Hepatocyte (in vitro differentiated cells): Measurements from ENCODE around the gene SORCS2. TPM values are rescaled to one million over a fixed set of nuclear protein-coding genes. Genes with fewer than 3 reads are reported as not detected.

Source experiments
- DNase-seq: peaks from one replicate; pipeline ENCODE4 v3.0.0-alpha.2; 2016; ENCODE audit warnings: low spot score
- H2AFZ ChIP-seq: fragments of 200-600 bp; sonication (generic); 2 replicates; pipeline ENCODE4 v1.6.0; 2016; ENCODE audit warnings: antibody characterized with exemption, mild to moderate bottlenecking
- H3K27ac ChIP-seq: fragments of 200-600 bp; sonication (generic); 2 replicates; pipeline ENCODE4 v1.5.1; 2016; ENCODE audit warnings: mild to moderate bottlenecking
- H3K27me3 ChIP-seq: fragments of 200-600 bp; sonication (generic); 2 replicates; pipeline ENCODE4 v1.6.1; 2016
- H3K36me3 ChIP-seq: fragments of 200-600 bp; sonication (generic); replicated peaks from 2 replicates; pipeline ENCODE4 v1.5.1; 2016; ENCODE audit warnings: low read depth; ENCODE audit not compliant: insufficient read depth
- H3K4me1 ChIP-seq: fragments of 200-600 bp; sonication (generic); 2 replicates; pipeline ENCODE4 v1.5.1; 2016; ENCODE audit warnings: mild to moderate bottlenecking, moderate library complexity; ENCODE audit not compliant: insufficient read depth
- H3K4me2 ChIP-seq: fragments of 200-600 bp; sonication (generic); 2 replicates; pipeline ENCODE4 v1.6.0; 2016
- H3K4me3 ChIP-seq: fragments of 200-600 bp; sonication (generic); 2 replicates; pipeline ENCODE4 v1.5.1; 2016; ENCODE audit warnings: mild to moderate bottlenecking
- H3K79me2 ChIP-seq: fragments of 200-600 bp; sonication (generic); 2 replicates; pipeline ENCODE4 v1.6.0; 2017; ENCODE audit warnings: mild to moderate bottlenecking
- H3K9me2 ChIP-seq: fragments of 200-600 bp; sonication (generic); replicated peaks from 2 replicates; pipeline ENCODE4 v1.6.0; 2017; ENCODE audit warnings: mild to moderate bottlenecking; ENCODE audit not compliant: insufficient read depth
- H3K9me3 ChIP-seq: fragments of 200-600 bp; sonication (generic); 2 replicates; pipeline ENCODE4 v1.5.1; 2016; ENCODE audit warnings: low read depth, mild to moderate bottlenecking
- H4K20me1 ChIP-seq: fragments of 200-600 bp; sonication (generic); 2 replicates; pipeline ENCODE4 v1.6.0; 2016; ENCODE audit warnings: mild to moderate bottlenecking; ENCODE audit not compliant: insufficient read depth, poor library complexity, severe bottlenecking
- CTCF ChIP-seq: fragments of 200-600 bp; sonication (generic); IDR thresholded peaks from 2 replicates; pipeline ENCODE4 v1.5.1; 2016; ENCODE audit warnings: antibody characterized with exemption, mild to moderate bottlenecking; ENCODE audit not compliant: poor library complexity
- EZH2 ChIP-seq: fragments of 200-600 bp; sonication (generic); IDR thresholded peaks from 2 replicates; pipeline ENCODE4 v1.6.1; 2016; ENCODE audit warnings: antibody characterized with exemption, mild to moderate bottlenecking, borderline replicate concordance
- EZH2phosphoT487 ChIP-seq: fragments of 200-600 bp; sonication (generic); IDR thresholded peaks from one replicate; pipeline ENCODE4 v1.6.1; 2018; ENCODE audit warnings: antibody characterized with exemption, mild to moderate bottlenecking, low read depth, moderate library complexity; ENCODE audit not compliant: unreplicated experiment, severe bottlenecking
- WGBS: methylation state at CpG from one replicate; pipeline ENCODE4 v1.1.6; 2016; ENCODE audit warnings: low lambda C conversion rate; ENCODE audit errors: missing lambda C conversion rate; 5-methylcytosine and 5-hydroxymethylcytosine counted together
- polyA plus RNA-seq: library from polyadenylated mRNA; unstranded; fragments of >200 nt; fragmentation: Nextera tagmentation; extraction: Ambion mirVana; gene quantifications from 2 replicates; pipeline ENCODE4 v1.2.1, GENCODE V29; 2016
- total RNA-seq: library from RNA; depleted of rRNA; stranded (reverse); fragments of >200 nt; gene quantifications from 2 replicates; pipeline ENCODE4 v1.2.3, GENCODE V29; 2014

The SORCS2 gene
- total and polyA plus RNA-seq, 2 experiments from 2014 or later, result 1.6 to 4.8 TPM

- TF ChIP-seq CTCF (no peak), EZH2phosphoT487 (no peak), EZH2 (no peak)
- Histone ChIP-seq H3K9me2 (no peaks in the 10 kb centered on the region), H3K27me3 (no peaks in the 10 kb centered on the region), H3K36me3 (no peaks in the 10 kb centered on the region), H3K79me2 (no peaks in the 10 kb centered on the region), H3K9me3 (no peaks in the 10 kb centered on the region), H3K4me3 (no peak overlapping the region), H4K20me1 (no peaks in the 10 kb centered on the region), H3K4me2 (no peak overlapping the region), H3K27ac (no peak overlapping the region), H2AFZ (no peak overlapping the region), H3K4me1 (peaks cover 20% of the 10 kb centered on the region)
- no peak for DNase-seq
- WGBS, result 87% methylated on average over 23 of the region's 23 CpGs
Observed at GRCh38 chr4:7653510-7654369, 461.4 kb downstream of the SORCS2 start.

GRCh38 chr4:7654550-7655445 lies 462.5 kb downstream of the SORCS2 start:
- no peaks in the 10 kb centered on the region for H4K20me1 ChIP-seq
- TF ChIP-seq EZH2, result no peak
- no peak for TF ChIP-seq EZH2phosphoT487
- no peak for TF ChIP-seq CTCF
- H3K36me3 ChIP-seq, result no peaks in the 10 kb centered on the region
- H3K4me2 ChIP-seq, result no peak overlapping the region
- H3K79me2 ChIP-seq, result no peaks in the 10 kb centered on the region
- WGBS, result 77% methylated on average over 25 of the region's 25 CpGs
- H3K27me3 ChIP-seq, result no peaks in the 10 kb centered on the region
- H3K4me3 ChIP-seq, result no peak overlapping the region
- DNase-seq, result no peak
- H3K27ac ChIP-seq, result no peak overlapping the region
- H3K9me3 ChIP-seq, result no peaks in the 10 kb centered on the region
- no peaks in the 10 kb centered on the region for H3K9me2 ChIP-seq
- no peak overlapping the region for H2AFZ ChIP-seq
- H3K4me1 ChIP-seq, result peaks cover 20% of the 10 kb centered on the region

GRCh38 chr4:7655511-7656243 lies 463.3 kb downstream of the SORCS2 start:
- H3K4me1 ChIP-seq, result peaks cover 20% of the 10 kb centered on the region
- no peak overlapping the region for H3K27ac ChIP-seq
- no peaks in the 10 kb centered on the region for H3K9me3 ChIP-seq
- WGBS, result 47% methylated on average over 32 of the region's 32 CpGs
- TF ChIP-seq EZH2phosphoT487, result no peak
- no peak for TF ChIP-seq CTCF
- no peak for TF ChIP-seq EZH2
- no peaks in the 10 kb centered on the region for H3K79me2 ChIP-seq
- H3K4me3 ChIP-seq, result no peak overlapping the region
- peak; percentile 15 for DNase-seq
- no peaks in the 10 kb centered on the region for H3K36me3 ChIP-seq
- no peaks in the 10 kb centered on the region for H4K20me1 ChIP-seq
- no peak overlapping the region for H3K4me2 ChIP-seq
- no peaks in the 10 kb centered on the region for H3K9me2 ChIP-seq
- H3K27me3 ChIP-seq, result no peaks in the 10 kb centered on the region
- H2AFZ ChIP-seq, result no peak overlapping the region
